ENCODE measurements around the gene TRIP13. TPM values are rescaled to one million over a fixed set of nuclear protein-coding genes. Genes with fewer than 3 reads are reported as not detected.

Gene TRIP13
- total RNA-seq, 1 donor from 2014 or later: 11.9 TPM

- H3K4me1 Mint-ChIP-seq (ENCODE audit: low read depth): peaks cover 12% of the 10 kb centered on the region
- DNase-seq (ENCODE audit: low spot score, unreplicated experiment): no peak
- no peaks in the 10 kb centered on the region for H3K9me3 Mint-ChIP-seq (ENCODE audit: low read depth)
- peaks cover 3% of the 10 kb centered on the region for H3K36me3 Mint-ChIP-seq (ENCODE audit: insufficient read depth)
- H3K4me3 Mint-ChIP-seq (ENCODE audit: low read depth): no peak overlapping the region
- no peak for TF ChIP-seq CTCF (IDR thresholded peaks at IDR 0.05; ENCODE audit: unreplicated experiment)
- H3K27ac Mint-ChIP-seq: no peak overlapping the region
- H3K27me3 Mint-ChIP-seq: peaks cover 10% of the 10 kb centered on the region
Observed at GRCh38 chr5:848671-849111, 44.0 kb upstream of the TRIP13 start.

- no peak for DNase-seq (ENCODE audit: low spot score, unreplicated experiment)
- Mint-ChIP-seq H3K36me3 (ENCODE audit: insufficient read depth) (peaks cover 3% of the 10 kb centered on the region), H3K4me3 (ENCODE audit: low read depth) (no peak overlapping the region), H3K27me3 (peaks cover 10% of the 10 kb centered on the region), H3K4me1 (ENCODE audit: low read depth) (peaks cover 12% of the 10 kb centered on the region), H3K27ac (peak overlapping the region; percentile 71), H3K9me3 (ENCODE audit: low read depth) (no peaks in the 10 kb centered on the region)
- TF ChIP-seq CTCF (IDR thresholded peaks at IDR 0.05; ENCODE audit: unreplicated experiment): no peak
Observed at GRCh38 chr5:849651-850301, 42.9 kb upstream of the TRIP13 start.

GRCh38 chr5:850511-851006 lies 42.1 kb upstream of the TRIP13 start, which contains the start of gene ZDHHC11:
TSS of gene ZDHHC11 (minus strand) at chr5:850986. CDS start at chr5:850602, 384 bp downstream.
- H3K4me3 Mint-ChIP-seq (ENCODE audit: low read depth): no peak within 1 kb of the TSS
- no peak for DNase-seq (ENCODE audit: low spot score, unreplicated experiment)
- no peak for TF ChIP-seq CTCF (IDR thresholded peaks at IDR 0.05; ENCODE audit: unreplicated experiment)
- peaks cover 10% of the 10 kb centered on the region for H3K27me3 Mint-ChIP-seq
- H3K4me1 Mint-ChIP-seq (ENCODE audit: low read depth): peaks cover 10% of the 10 kb centered on the region
- peaks cover 3% of the 10 kb centered on the region for H3K36me3 Mint-ChIP-seq (ENCODE audit: insufficient read depth)
- no peaks in the 10 kb centered on the region for H3K9me3 Mint-ChIP-seq (ENCODE audit: low read depth)
- H3K27ac Mint-ChIP-seq: peak within 1 kb of the TSS; percentile 71

- Mint-ChIP-seq H3K9me3 (ENCODE audit: low read depth) (no peaks in the 10 kb centered on the region), H3K36me3 (ENCODE audit: insufficient read depth) (peaks cover 3% of the 10 kb centered on the region), H3K4me3 (ENCODE audit: low read depth) (no peak overlapping the region), H3K27me3 (peaks cover 10% of the 10 kb centered on the region), H3K4me1 (ENCODE audit: low read depth) (peaks cover 10% of the 10 kb centered on the region), H3K27ac (no peak overlapping the region)
- DNase-seq (ENCODE audit: low spot score, unreplicated experiment): no peak
- TF ChIP-seq CTCF (IDR thresholded peaks at IDR 0.05; ENCODE audit: unreplicated experiment): no peak
Observed at GRCh38 chr5:851076-851475, 41.6 kb upstream of the TRIP13 start.

GRCh38 chr5:851553-851952 lies 41.1 kb upstream of the TRIP13 start:
- H3K27me3 Mint-ChIP-seq: peaks cover 9% of the 10 kb centered on the region
- H3K9me3 Mint-ChIP-seq (ENCODE audit: low read depth): no peaks in the 10 kb centered on the region
- no peak overlapping the region for H3K27ac Mint-ChIP-seq
- H3K36me3 Mint-ChIP-seq (ENCODE audit: insufficient read depth): peaks cover 3% of the 10 kb centered on the region
- H3K4me3 Mint-ChIP-seq (ENCODE audit: low read depth): no peak overlapping the region
- peaks cover 10% of the 10 kb centered on the region for H3K4me1 Mint-ChIP-seq (ENCODE audit: low read depth)
- TF ChIP-seq CTCF (IDR thresholded peaks at IDR 0.05; ENCODE audit: unreplicated experiment): no peak
- no peak for DNase-seq (ENCODE audit: low spot score, unreplicated experiment)

Measured in progenitor cell of endocrine pancreas (in vitro differentiated cells).